ENCODE results near the gene MB.
"Not testable (repeated sequence)": the region's sequence is repeated elsewhere in the genome, so short reads cannot be mapped to it uniquely, and the experiment has no call there.

The MB gene

DNA sequence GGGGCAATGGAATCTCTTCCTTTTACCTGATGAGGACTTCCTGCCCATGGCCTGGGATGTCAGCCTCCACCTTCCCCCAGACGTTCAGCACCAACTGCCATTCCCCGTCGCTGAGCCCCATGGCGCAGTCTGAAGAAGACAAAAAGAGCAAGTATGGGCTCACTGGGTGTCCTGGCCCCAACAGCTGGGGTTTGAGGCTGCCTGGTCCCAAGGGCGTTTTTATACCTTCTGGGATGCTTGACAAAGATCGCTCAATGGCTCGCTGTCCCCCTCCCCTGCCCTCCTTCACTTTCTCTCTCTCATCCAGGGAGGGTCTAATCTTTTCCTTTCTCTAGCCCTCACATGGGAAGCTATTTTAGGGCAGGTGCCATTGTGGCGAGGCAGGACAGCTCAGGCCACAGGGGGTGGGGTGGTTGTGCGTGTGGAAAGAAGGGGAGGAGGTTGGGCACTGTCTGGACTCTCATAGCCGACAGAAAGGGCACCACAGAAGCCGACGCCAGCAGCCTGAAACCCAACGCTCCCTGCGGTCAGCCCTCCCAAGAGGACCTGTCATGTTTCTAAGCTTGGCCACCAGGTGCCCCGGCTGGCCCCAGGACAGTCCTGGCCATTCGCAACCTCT lies at the start of gene MB:
TSS of gene MB (minus strand) at position 193 of the 619 bp plus-strand sequence. CDS start at position 121, 72 bp downstream.
- no peak for DNase-seq (ENCODE audit: low read depth in 2 of 2)

DNA sequence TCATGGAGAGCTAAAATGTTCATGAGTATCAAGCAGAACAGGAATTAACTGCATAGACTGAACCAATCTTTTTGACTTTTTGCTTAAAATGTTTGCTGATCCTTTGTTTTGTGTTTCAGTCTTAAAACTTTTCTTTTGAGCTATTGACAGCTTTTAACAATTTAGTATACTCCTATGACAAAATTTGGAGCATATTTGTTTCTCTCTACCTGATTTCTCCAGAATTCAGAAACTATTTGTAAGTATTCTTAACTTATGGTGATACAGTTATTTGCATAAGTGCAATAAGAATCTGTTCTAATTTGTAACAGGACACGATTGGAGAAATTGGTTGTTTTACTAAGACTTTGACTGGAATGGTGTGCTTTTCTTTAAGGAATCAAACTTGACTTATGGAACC lies 49.6 kb upstream of the MB start:
- DNase-seq (ENCODE audit: low read depth in 2 of 2): not testable (repeated sequence)

DNA sequence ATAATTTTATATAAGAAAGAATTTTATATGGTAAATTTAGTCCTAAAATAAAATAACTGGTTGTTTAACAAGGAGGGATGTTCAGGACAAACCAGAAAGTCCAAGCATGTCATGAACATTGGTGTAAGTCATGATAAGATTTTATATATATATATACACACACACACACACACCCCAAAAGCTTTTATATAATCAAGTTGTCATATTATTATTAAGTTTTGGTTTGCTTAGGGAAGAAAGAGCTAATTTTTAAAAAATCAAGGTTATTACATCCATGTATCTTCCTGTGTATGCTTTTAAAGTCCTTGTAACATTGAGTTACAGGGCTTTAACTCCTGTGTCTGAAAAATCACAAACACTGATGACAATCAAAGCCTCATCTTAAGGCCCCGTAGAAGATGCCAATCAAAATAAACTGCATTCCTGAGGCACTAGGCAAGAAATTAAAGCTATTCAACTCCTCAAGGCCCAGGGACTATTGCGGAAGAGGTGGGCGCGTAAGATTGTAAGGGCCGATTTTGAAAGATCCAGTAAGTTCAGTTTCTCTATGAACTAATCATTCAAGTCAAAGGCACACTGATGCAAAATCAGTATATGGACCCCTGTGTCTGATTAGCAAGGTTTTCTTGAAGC lies 47.9 kb upstream of the MB start:
- no peak for DNase-seq (ENCODE audit: low read depth in 2 of 2)

DNA sequence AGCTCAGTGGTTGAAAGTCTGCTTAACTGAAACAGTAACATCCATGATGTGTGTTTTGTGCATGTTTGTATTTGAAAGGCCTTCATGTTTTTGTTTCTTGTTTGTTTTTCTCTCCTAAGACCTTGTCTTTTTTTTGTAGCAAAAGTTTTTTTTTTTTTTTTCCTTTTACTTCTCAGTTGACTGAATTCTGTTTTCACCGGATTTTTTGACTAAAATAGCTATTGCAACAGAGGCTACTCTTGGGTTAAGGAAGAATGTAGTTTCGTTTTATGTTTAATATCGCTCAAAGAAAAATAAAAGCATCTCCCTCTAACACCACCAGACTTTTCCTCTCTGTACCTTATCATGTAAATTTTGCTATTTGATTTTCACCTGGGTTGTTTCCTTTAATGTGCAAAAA lies 46.2 kb upstream of the MB start:
- no peak for DNase-seq (ENCODE audit: low read depth in 2 of 2)

DNA sequence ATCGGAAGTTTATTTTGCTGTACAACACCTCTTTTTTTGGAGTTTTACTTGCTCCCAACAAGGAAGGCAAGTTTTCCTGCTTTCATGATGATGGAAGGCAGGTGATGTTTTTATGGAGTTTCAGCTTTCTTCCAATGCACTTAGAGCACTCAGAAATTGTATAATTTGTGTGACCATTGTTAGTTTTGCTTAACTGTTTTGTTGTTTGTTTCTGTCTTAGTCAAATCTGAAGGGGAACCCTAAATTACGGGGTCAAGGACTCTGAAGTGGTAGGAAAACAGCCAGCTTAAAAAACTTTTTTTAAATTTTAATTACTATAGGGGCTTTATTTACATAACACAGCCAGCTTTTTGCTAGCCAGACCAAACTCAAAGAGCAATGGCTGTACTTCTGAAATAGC lies 45.8 kb upstream of the MB start:
- DNase-seq (ENCODE audit: low read depth in 2 of 2): no peak

DNA sequence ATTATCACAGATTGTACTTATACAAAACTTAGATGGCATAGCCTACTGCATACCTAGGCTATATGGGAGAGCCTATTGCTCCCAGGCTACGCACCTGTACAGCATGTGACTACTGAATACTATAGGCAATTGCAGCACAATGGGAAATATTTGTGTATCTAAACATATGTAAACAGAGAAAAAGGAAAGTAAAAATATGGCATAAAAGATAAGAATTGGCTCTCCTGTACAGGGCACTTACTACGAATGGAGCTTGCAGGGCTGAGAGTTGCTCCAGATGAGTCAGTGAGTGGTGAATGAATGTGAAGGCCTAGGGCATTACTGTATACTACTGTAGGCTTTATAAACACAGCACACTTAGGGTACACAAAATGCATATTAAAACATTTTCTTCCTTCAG lies 44.3 kb upstream of the MB start:
- no peak for DNase-seq (ENCODE audit: low read depth in 2 of 2)

DNA sequence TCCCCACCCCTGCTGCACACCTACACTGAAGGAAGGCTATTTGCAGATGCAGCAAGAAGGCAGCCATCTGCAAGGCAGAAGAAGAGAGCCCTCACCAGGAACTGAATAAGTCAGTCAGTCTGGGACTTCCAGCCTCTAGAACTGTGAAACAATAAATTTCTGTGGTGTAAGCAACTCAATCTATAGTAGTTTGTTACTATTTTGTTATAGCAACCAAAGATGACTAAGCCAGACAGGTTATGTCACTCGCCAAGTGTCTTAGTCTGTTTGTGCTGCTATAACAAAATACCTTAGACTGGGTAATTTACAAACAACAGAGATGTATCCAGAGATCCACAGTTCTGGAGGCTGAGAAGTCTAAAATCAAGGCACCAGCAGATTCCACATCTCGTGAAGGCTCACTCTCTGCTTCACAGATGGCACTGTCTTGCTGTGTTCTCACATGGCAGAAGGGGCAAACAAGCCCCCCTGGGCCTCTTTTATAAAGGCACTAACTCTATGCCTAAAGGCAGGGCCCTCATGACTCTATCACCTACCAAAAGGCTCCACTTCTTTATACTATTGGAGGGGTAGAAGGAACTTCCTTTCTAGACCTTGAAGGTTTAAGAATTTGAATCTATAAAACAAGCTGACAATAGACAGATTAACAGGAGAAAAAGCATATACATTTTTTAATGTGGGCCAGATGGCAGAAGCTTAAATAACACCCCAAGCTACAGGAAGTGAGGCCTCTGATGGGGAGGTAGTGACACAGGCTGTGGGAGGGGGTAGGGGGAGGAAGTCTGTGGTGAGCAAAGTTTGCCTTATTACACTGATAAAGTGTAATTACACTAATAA lies 43.4 kb upstream of the MB start:
- peak; percentile 27 to 60 for DNase-seq (ENCODE audit: low read depth in 2 of 2)

DNA sequence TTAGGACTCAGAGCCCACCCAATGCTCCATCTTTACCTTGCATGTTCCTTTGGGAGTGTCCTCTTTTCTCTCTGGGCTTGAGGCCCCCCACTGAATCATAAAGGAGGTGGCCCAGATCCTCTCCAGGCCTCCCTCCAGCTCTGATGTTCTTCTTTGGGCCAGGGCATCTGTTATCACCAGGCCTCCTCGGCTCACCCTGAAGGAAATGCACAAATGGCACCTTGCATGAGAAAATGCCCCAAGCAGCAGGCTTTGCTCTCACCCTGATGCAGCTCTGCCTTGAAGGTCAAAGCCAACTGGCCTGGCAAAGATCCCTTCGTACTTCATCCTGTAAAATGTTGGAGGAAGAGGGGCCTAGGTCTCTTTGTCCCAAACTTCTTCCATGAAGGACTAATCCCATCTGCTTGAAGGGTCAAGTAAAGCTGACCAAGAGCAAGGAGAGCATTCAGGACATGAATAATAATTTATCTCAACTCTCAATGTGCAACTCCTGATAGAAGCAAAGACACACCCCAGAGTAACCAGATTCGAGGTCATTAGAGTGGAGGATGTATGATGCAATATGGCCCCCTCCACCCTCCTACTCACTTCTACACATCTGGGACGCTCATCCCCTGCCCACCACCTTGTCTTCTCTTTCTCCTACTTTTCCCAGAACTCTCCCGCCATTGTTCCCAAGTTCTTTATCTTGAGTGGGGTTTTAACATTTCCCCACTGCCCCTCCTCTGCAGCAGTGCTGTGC lies 40.6 kb upstream of the MB start:
- DNase-seq (ENCODE audit: low read depth in 2 of 2): no peak

DNA sequence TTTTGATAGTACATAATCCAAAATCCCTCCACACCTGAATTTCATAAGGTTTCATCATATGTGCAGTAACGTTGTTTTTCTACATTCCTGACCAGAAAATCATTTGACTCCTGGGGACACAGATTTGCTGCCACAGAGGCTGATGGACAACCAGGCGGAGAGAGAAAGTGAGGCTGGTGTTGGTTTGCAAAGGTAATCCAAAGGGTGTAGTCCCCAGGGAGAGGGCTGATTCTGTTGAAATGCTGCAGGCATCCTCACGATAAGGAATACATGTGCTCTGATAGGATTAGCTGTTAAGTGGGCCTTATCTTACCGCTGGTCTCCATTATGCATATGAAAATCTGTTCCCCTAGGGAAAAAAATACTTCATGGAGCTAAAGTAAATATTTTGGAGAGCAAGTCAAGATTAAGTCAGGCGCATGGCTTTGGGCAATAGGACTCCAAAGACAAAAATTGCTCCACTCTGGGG lies 39.2 kb upstream of the MB start:
- no peak for DNase-seq (ENCODE audit: low read depth in 2 of 2)

DNA sequence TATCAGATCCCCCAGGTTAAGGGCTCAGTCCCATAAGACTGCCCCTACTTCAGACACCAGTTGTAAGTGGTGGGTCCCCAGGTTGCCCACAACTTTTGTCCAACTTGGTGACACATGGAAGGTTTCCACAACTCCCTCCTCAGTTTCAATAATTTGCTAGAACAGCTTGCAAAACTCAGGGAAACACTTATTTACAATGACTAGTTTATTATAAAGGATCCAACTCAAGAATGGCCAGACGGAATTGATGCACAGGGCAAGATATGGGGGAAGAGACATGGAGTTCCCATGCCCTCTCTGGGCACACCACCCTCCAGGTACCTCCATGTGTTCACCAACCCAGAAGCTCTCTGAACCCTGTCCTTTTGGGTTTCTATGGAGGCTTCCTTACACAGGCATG lies 36.7 kb upstream of the MB start:
- no peak for DNase-seq (ENCODE audit: low read depth in 2 of 2)

DNA sequence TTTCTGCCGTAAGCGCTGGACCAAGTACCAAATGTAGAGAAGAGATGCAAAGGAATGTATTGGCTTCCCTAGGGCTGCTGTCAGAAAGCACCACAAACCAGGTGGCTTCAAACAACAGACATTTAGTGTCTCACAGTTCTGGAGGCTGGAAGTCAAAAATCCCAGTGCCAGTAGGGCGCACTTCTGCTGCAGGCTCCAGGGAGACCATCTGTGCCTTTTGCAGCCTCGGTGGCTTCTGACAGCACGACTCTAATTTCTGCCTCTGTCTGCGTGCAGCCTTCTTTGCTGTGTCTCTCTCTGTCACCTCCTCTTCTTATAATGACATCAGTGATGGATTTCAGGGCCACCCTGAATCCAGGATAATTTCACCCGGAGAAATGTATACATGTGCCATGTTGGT lies 34.0 kb upstream of the MB start:
- DNase-seq (ENCODE audit: low read depth in 2 of 2): no peak

DNA sequence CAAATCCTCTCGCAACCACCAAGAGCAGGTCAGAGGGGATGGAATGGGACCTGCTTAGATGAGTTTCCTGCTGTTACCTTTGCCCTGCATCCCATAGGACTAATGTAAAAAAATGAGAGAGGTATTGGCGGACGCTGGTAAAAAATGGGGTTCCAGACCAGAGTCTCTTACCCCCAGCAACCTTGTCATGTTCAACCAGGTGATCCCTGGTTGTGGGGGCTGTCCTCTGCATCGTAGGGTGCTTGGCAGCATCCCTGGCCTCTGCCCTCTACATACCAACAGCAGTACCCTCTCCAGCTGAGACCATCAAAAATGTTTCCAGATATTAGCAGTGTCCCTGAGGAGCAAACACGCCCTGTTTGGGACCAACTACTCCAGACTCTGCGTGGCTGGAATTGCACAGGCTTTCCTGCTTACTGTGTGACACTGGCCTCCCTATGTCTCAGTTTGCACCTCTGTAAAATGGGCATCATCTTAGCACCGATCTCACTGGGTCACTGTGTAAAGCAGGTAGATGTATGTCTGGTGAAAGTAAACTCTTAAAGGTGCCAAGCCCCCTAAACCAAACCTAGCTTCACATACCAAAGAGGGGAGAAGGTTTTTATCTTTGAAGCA lies 32.6 kb upstream of the MB start:
- DNase-seq (ENCODE audit: low read depth in 2 of 2): no peak

DNA sequence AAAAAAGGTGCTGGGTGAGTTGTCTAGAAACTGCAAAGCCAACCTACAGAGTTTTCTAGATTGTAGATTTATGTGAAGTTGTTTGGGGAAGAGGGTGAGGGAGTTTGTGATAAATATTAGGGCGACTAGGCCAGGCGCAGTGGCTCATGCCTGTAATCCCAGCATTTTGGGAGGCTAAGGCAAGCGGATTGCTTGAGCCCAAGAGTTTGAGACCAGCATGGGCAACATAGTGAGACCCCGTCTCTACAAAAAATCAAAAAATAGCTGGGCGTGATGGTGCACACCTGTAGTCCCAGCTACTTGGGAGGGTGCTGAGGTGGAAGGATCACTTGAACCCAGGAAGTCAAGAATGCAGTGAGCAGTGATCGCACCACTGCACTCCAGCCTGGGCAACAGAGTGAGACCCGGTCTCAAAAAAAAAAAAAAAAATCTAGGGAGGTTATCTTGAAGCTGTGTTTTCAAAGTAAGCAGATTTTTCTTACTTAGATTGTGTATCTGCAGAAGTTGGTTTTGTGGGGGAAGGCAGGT lies 32.0 kb upstream of the MB start:
- DNase-seq (ENCODE audit: low read depth in 2 of 2): no peak

DNA sequence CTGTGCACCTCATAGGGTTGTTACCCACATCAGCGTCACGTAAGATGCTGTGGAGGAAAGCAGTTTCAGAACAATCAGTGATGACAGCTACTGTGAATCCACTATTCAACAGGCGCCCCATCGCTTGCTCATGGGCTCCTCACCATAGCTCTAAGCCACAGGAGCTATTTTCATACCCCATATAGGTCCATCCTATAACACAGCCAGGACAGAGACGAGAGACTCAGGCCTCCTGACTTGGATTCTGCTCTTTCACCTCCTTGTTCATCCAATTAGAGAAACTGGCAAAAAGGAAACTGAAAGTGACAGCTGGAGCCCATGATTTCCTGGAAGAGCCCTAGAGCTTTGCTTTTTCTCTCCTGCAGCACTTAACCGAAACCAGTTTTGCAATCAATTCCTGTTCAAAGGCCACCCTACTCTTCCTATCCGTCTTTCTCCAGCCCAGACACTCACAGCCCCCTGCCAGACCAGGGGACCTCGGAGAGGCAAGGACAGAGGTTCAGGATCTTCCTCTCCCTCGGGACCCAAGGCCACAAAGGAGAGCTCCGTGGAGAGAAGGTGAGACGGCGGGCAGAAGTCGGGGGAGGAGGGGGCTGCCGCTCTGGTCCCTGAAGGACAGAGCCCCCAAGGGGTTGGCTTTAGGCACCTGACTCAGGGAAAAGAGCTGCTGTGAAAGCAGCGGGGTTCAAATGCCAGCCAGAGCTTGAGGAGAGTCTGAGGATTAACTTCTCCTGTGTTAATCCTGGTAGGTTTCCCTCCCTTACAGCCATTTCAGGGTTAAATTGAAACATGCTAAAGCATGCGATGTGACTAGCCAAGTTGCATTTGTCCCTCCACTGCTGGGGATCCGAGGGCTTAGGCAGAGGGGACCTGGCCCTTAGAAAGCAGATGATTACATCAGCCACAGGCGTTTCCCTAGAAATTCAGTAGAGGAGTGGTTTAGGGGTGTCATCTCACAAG lies 31.2 kb upstream of the MB start, which contains the start of gene APOL6:
TSS of gene APOL6 (plus strand) at position 381 of the 960 bp plus-strand sequence. CDS start 7,980 bp downstream, outside the sequence.
- peak; percentile 34 to 55 for DNase-seq (ENCODE audit: low read depth in 2 of 2)

DNA sequence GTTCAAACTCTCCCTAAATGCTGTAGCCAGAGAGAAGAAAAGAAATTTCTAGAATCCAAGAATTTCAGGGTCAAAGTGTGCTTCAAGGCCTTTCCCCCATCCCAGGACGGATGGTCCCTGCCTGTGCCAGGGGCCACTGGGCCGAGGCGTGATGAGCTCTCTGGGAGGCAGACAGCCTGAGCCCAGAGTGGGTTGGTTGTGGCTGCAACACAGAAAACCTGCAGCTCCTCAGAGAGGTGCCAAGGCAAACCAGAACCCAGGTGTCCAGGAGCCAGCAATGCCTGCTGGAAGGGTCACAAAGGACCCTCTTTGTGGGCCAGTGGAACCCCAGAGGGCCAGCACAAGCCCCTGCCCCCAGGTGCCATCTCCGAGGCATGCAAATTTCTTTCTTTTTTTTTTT lies 28.5 kb upstream of the MB start:
- DNase-seq (ENCODE audit: low read depth in 2 of 2): no peak

DNA sequence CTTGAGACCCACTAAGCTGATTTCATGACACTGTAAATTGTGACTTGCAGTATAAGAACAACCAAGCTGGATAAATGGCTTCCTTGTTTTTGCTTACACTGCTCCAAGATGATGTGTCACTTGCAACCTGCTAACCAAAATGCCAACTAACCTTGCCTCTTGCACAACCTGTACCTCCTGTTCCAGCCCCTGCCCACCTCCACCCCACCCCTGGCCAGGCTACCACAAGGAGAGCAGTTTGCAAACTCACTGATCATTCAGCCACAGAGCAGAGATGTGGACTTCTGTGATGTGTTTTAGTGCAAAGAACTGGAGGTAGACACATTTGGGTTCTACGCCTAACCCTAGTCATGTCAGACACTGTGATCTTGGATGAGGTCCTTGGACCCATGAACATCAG lies 26.9 kb upstream of the MB start:
- no peak for DNase-seq (ENCODE audit: low read depth in 2 of 2)

DNA sequence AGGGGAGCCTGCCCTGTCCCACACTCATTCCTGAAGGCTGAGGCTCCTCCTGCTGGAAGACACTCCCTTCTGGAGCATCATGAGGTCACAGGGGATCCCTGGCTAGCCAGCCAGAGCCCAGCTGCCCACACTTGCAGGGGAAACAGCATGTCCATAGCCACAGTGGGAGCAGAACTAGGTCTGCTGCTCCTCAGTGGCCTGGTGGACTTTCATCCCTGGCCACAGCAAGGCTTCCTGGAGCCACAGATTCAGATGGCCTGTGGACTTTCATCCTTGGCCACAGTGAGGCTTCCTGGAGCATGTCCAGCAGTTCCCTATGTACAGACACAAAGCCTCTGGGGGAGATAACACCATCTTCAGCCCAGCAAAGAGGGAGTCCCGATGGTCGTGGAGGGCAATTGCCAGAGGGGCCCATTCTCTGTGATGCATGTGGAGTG lies 25.2 kb upstream of the MB start:
- DNase-seq (ENCODE audit: low read depth in 2 of 2): no peak

DNA sequence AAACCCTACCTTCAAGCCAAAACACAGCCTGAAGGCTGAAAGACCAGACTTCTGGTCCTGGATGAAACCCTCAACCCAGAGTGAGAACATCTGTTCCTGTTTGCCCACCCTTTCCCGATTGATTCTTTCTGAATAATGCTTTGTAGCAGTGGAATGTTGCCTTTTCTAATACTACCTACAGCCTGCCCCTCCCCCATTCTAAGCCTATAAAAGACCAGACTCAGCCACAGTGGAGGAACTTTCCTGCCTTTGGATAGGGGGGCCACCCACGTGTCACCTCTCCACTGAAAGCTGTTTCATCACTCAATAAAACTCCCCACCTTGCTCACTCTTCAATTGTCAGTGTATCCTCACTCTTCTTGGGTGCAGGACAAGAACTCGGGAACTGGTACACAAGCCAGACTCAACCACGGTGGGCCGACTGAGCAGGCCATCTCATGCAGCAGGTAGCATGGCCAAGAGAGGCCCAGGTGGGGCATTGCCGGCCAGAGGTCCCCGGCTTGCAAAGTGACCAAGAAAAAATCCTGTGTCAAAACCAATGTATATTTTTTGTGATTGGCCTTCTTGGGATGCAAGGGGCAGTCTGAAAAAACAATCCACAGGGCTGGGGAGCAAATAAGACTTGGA lies 24.5 kb upstream of the MB start:
- no peak for DNase-seq (ENCODE audit: low read depth in 2 of 2)

DNA sequence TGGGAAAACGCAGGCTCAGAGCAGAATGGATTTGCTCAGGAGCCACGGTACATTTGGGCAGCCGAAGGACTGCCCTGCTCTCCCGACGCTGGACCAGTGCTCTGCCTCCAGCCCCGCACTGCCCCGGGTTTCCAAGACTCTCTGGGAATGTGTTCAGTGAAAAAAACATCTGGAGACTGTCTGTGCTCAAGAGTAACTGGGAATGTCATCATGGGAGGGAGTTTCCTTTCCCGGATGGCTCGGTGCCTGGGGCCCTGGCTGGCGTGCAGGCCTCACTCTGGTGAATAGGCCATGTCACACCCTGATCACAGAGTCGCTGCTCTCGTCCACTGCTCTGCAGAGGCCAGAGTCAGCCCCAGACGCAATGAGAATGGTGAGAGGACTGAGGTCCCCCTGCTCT lies 21.3 kb upstream of the MB start:
- no peak for DNase-seq (ENCODE audit: low read depth in 2 of 2)

DNA sequence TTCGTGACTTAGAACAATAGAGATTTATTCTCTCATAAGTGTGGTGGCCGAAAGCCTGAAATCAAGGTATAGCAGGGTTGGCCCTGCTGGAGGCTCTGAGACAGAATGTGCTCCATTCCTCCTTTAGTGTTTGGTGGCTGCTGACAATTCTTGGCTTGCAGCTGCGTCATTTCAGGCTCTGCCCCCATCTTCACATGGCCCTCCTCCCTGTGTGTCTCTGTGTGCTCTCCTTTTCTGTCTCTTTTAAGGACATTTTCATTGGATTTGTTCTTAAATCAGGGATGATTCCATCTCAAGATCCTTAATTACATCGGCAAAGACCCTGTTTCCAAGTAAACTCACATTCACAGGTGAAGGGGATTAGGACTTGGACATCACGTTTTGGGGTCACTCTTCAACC lies 20.9 kb upstream of the MB start:
- DNase-seq (ENCODE audit: low read depth in 2 of 2): no peak
